ENCODE data around the gene PPEF1. TPM values are rescaled to one million over a fixed set of nuclear protein-coding genes. Genes with fewer than 3 reads are reported as not detected.

Gene PPEF1
- total RNA-seq, 2 experiments from 2014 or later: not detected

GRCh38 chrX:18668071-18668835 lies 39.2 kb upstream of the PPEF1 start:
- H3K9me3 Mint-ChIP-seq: no peaks in the 10 kb centered on the region
- no peaks in the 10 kb centered on the region for H3K27me3 Mint-ChIP-seq
- peaks cover 3% of the 10 kb centered on the region for H3K4me1 Mint-ChIP-seq (ENCODE audit: low read depth)
- intact Hi-C loops (cut with micrococcal nuclease): no loop called here
- DNase-seq (no peak), ATAC-seq (no peak)
- H3K27ac Mint-ChIP-seq: no peak overlapping the region
- H3K36me3 Mint-ChIP-seq (ENCODE audit: low read depth): no peaks in the 10 kb centered on the region
- CTCF ChIA-PET: no interaction called here
- TF ChIP-seq CTCF (IDR thresholded peaks at IDR 0.05): no peak
- POLR2A ChIA-PET: no interaction called here
- peak overlapping the region; percentile 46 for H3K4me3 Mint-ChIP-seq

DNA sequence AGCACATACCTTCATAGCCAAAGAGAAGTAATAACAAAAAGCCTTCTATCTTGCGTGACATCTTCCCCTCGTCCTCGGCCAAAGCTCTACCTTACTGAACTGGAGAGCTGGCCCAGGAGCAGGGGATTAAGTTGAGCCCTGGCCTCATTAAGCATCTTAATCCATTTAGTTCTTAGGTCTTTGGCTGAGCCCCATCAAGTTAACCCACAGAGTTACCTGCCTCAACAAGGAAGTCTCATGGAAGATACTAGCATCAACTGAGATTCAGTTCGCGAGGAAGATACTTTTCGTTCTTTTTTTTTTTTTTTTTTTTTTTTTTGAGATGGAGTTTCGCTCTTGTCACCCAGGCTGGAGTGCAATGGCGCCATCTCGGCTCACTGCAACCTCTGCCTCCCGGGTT lies 35.4 kb upstream of the PPEF1 start, which contains the start of gene RS1:
Gene RS1 (minus strand): TSS at position 101 of the 400 bp plus-strand sequence. CDS start 40 bp downstream, at position 61.
- Mint-ChIP-seq H3K4me3 (no peak within 1 kb of the TSS), H3K27ac (no peak within 1 kb of the TSS), H3K9me3 (no peaks in the 10 kb centered on the region), H3K27me3 (no peaks in the 10 kb centered on the region), H3K36me3 (ENCODE audit: low read depth) (no peaks in the 10 kb centered on the region), H3K4me1 (ENCODE audit: low read depth) (peaks cover 3% of the 10 kb centered on the region)
- DNase-seq (no peak), ATAC-seq (no peak)
- POLR2A ChIA-PET: no interaction called here
- CTCF ChIA-PET: no interaction called here
- intact Hi-C loops (cut with micrococcal nuclease): no loop called here
- no peak for TF ChIP-seq CTCF (IDR thresholded peaks at IDR 0.05)

GRCh38 chrX:18674417-18674787 lies 33.0 kb upstream of the PPEF1 start:
- Mint-ChIP-seq H3K9me3 (no peaks in the 10 kb centered on the region), H3K36me3 (ENCODE audit: low read depth) (no peaks in the 10 kb centered on the region), H3K4me3 (peak overlapping the region; percentile 72), H3K27ac (peak overlapping the region; percentile 79), H3K27me3 (no peaks in the 10 kb centered on the region), H3K4me1 (ENCODE audit: low read depth) (peaks cover 3% of the 10 kb centered on the region)
- ChIA-PET POLR2A (no interaction called here), CTCF (no interaction called here)
- ATAC-seq (peak; percentile 28), DNase-seq (peak; percentile 14)
- no peak for TF ChIP-seq CTCF (IDR thresholded peaks at IDR 0.05)
- intact Hi-C loops (cut with micrococcal nuclease): no loop called here

DNA sequence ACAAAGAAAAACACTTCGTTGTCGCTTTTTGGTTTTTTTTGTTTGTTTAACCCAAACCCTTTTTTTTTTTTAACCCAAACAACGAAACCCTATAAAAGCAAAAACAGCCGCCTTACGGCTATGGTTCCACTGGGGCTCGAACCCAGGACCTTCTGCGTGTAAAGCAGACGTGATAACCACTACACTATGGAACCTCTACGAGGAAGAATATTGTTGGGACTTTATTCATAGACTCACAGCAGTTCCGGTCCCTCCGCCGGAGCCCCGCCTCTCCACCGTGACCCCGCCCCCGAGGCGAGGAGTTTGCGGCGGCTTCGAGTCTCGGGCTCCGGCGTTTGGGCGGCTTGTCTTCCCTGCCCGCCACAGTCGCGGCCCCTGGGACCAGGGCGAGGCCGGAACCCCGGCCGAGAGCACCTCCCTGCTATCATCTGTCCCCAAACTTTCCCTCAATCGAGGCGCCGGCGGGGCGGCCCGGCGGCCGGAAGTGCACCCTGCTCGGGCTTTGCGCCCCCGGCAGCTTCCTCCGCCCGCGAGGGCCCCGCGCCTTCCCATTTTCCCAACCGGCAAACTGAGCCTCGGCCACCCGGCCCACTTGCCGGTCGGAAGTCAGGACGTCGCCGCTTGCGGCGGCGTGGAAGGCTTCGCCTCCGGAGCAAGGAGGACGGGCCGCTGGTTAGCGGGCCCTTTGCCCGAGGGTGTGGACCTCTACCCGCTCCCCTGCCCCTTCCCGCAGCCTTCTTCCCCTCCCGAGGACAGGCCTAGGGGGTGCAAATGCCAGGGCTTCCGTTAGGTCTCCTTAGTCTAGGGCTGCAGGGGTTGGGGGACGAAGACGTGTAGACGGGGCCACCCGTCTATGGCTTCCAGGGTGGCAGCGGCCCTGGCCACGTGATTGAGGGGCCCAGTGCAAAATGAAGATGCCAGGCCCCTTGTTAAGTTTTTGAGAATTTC lies 32.4 kb upstream of the PPEF1 start:
- CTCF ChIA-PET: interaction anchor here (1.2 kb wide), 1 partner anchor 310 kb away, joined by 3 read pairs; no protein-coding TSS in a partner anchor
- Mint-ChIP-seq H3K4me1 (ENCODE audit: low read depth) (peaks cover 3% of the 10 kb centered on the region), H3K9me3 (no peaks in the 10 kb centered on the region), H3K4me3 (peak overlapping the region; percentile 72), H3K36me3 (ENCODE audit: low read depth) (no peaks in the 10 kb centered on the region), H3K27ac (peak overlapping the region; percentile 79), H3K27me3 (no peaks in the 10 kb centered on the region)
- ATAC-seq: peak; percentile 82
- intact Hi-C loops (cut with micrococcal nuclease): no loop called here
- peak; percentile 78 for DNase-seq
- POLR2A ChIA-PET: no interaction called here
- TF ChIP-seq CTCF (IDR thresholded peaks at IDR 0.05): no peak

Data from activated CD8-positive, alpha-beta T cell treated with anti-CD3 and anti-CD28 coated beads for 36 hours (primary cell).